A549 (cell line): ENCODE measurements around the gene DZANK1. TPM values are rescaled to one million over a fixed set of nuclear protein-coding genes. Genes with fewer than 3 reads are reported as not detected.

Experiments
- ATAC-seq, 2 experiments: fragments of 200-7000 bp in 1 of 2; fragments of >200 bp in 1 of 2; cut with Nextera tagmentation in 1 of 2; cut with Tn5 transposase in 1 of 2; 3 replicates each; pipeline versions ENCODE4 v1.8.0 to v1.9.1; 2018 to 2020; ENCODE audit warnings: mild to moderate bottlenecking in 1 of 2, moderate library complexity in 1 of 2
- CTCF ChIA-PET: fragments of 300-600 bp; sonication (Branson Sonifier 250); formaldehyde crosslinking; extraction: SDS; loops from one replicate; lab custom pipeline; 2021; ENCODE audit warnings: antibody characterized with exemption, inconsistent platforms; lab: Yijun Ruan, JAX
- POLR2A ChIA-PET: fragments of 350-600 bp; formaldehyde crosslinking; extraction: SDS; loops from one replicate; lab custom pipeline; 2021; ENCODE audit warnings: antibody characterized with exemption, inconsistent platforms; lab: Yijun Ruan, JAX
- DNase-seq, 2 experiments: peaks; one replicate each; pipeline versions ENCODE4 v3.0.0 to v3.0.0-alpha.2; 2011 to 2016; ENCODE audit warnings: low read depth in 1 of 2, low spot score in 1 of 2
- FAIRE-seq: peaks from 2 replicates; lab custom pipeline; 2011; peaks lifted over from hg19 to GRCh38; lab: Jason Lieb, UNC
- H3K27ac ChIP-seq, 2 experiments: fragments of >200 bp; sonication (Bioruptor Twin); formaldehyde crosslinking; 3 replicates each; pipeline ENCODE4 v1.5.1; 2016 to 2017
- H3K4me1 ChIP-seq: fragments of >200 bp; sonication (Bioruptor Twin); formaldehyde crosslinking; 3 replicates; pipeline ENCODE4 v1.6.1; 2016
- H3K4me2 ChIP-seq: fragments of >200 bp; sonication (Bioruptor Twin); formaldehyde crosslinking; 3 replicates; pipeline ENCODE4 v1.6.1; 2016
- H3K4me3 ChIP-seq: fragments of >200 bp; sonication (Bioruptor Twin); formaldehyde crosslinking; 3 replicates; pipeline ENCODE4 v1.5.1; 2016
- H3K9me3 ChIP-seq: fragments of >200 bp; sonication (Bioruptor Twin); formaldehyde crosslinking; 3 replicates; pipeline ENCODE4 v1.6.1; 2016
- BCL3 ChIP-seq: fragments of >200 bp; sonication (Bioruptor Twin); formaldehyde crosslinking; IDR thresholded peaks from 3 replicates; pipeline ENCODE4 v1.6.1; 2016
- CEBPB ChIP-seq, 2 experiments: fragments of >200 bp in 1 of 2; sonication (Bioruptor Twin) in 1 of 2; formaldehyde crosslinking in 1 of 2; IDR thresholded peaks; 2 replicates each; pipeline ENCODE4 v1.6.1; 2012 to 2016
- CHD2 ChIP-seq: fragments of 150-350 bp; IDR thresholded peaks from 2 replicates; pipeline ENCODE4 v1.6.1; 2014; ENCODE audit warnings: low read length; ENCODE audit not compliant: partially characterized antibody
- CHD4 ChIP-seq: fragments of 200-600 bp; sonication (generic); IDR thresholded peaks from 2 replicates; pipeline ENCODE4 v1.6.1; 2016; ENCODE audit warnings: antibody characterized with exemption, mild to moderate bottlenecking, borderline replicate concordance
- E2F6 ChIP-seq: IDR thresholded peaks from 2 replicates; pipeline ENCODE4 v1.6.1; 2012; ENCODE audit warnings: low read depth, borderline replicate concordance
- EHMT2 ChIP-seq: fragments of 200-600 bp; sonication (generic); IDR thresholded peaks from 2 replicates; pipeline ENCODE4 v1.6.1; 2016; ENCODE audit warnings: antibody characterized with exemption, low read depth, mild to moderate bottlenecking, moderate library complexity
- ESRRA ChIP-seq: fragments of 150-350 bp; IDR thresholded peaks from 2 replicates; pipeline ENCODE4 v1.6.1; 2014; ENCODE audit warnings: mild to moderate bottlenecking, low read length, borderline replicate concordance
- FOSB ChIP-seq: fragments of 250-450 bp; sonication (Bioruptor Pico); IDR thresholded peaks from 2 replicates; pipeline ENCODE4 v1.5.0; 2020; ENCODE audit warnings: mild to moderate bottlenecking, moderate library complexity
- FOSL2 ChIP-seq, 2 experiments: fragments of 450-650 bp in 1 of 2; fragments of >200 bp in 1 of 2; sonication (Bioruptor Twin) in 1 of 2; formaldehyde crosslinking; IDR thresholded peaks; 2 replicates each; pipeline versions ENCODE4 v1.5.0 to v1.6.1; 2016 to 2020; ENCODE audit warnings: mild to moderate bottlenecking in 1 of 2, moderate library complexity in 1 of 2
- GATA3 ChIP-seq: IDR thresholded peaks from 2 replicates; pipeline ENCODE4 v1.6.1; 2012; ENCODE audit warnings: borderline replicate concordance
- HOXB13 ChIP-seq: fragments of 250-450 bp; sonication (Bioruptor Pico); IDR thresholded peaks from 2 replicates; pipeline ENCODE4 v1.5.0; 2020; ENCODE audit warnings: low read depth, mild to moderate bottlenecking, moderate library complexity
- HOXB5 ChIP-seq: fragments of 250-450 bp; sonication (Bioruptor Pico); IDR thresholded peaks from 2 replicates; pipeline ENCODE4 v1.5.0; 2020; ENCODE audit warnings: mild to moderate bottlenecking, moderate library complexity
- JUN ChIP-seq, 2 experiments: fragments of >200 bp; sonication (Bioruptor Twin); formaldehyde crosslinking; IDR thresholded peaks; 2 replicates in 1 of 2; 3 replicates in 1 of 2; pipeline ENCODE4 v1.6.1; 2016 to 2017
- MAFK ChIP-seq: fragments of 450-650 bp; IDR thresholded peaks from 2 replicates; pipeline ENCODE4 v1.6.1; 2014; ENCODE audit not compliant: partially characterized antibody
- MAX ChIP-seq: IDR thresholded peaks from 2 replicates; pipeline ENCODE4 v1.6.1; 2012
- MAZ ChIP-seq: fragments of 150-350 bp; IDR thresholded peaks from 2 replicates; pipeline ENCODE4 v1.6.1; 2014; ENCODE audit warnings: antibody characterized with exemption, low read depth, low read length, borderline replicate concordance
- MYC ChIP-seq: IDR thresholded peaks from 2 replicates; pipeline ENCODE4 v1.6.1; 2012; ENCODE audit warnings: mild to moderate bottlenecking, inconsistent platforms, low read length, improper control_type of control experiment, borderline replicate concordance
- NR3C1 ChIP-seq: fragments of >200 bp; sonication (Bioruptor Twin); formaldehyde crosslinking; IDR thresholded peaks from 3 replicates; pipeline ENCODE4 v1.6.1; 2017
- PBX3 ChIP-seq: IDR thresholded peaks from 2 replicates; pipeline ENCODE4 v1.6.1; 2012
- PHF8 ChIP-seq: fragments of 200-600 bp; sonication (generic); IDR thresholded peaks from 2 replicates; pipeline ENCODE4 v1.6.1; 2016; ENCODE audit warnings: low read depth, mild to moderate bottlenecking, antibody characterized with exemption, moderate library complexity, borderline replicate concordance
- POLR2A ChIP-seq: IDR thresholded peaks from 2 replicates; pipeline ENCODE4 v1.6.1; 2012; ENCODE audit warnings: mild to moderate bottlenecking, low read length
- POLR2AphosphoS2 ChIP-seq: conservative IDR thresholded peaks from 2 replicates; pipeline ENCODE4 v1.6.1; 2012; ENCODE audit warnings: low read length, improper control_type of control experiment, inconsistent platforms
- RAD21 ChIP-seq, 2 experiments: fragments of >200 bp in 1 of 2; sonication (Bioruptor Twin) in 1 of 2; formaldehyde crosslinking in 1 of 2; IDR thresholded peaks in 1 of 2; conservative IDR thresholded peaks in 1 of 2; 2 replicates in 1 of 2; 3 replicates in 1 of 2; pipeline ENCODE4 v1.6.1; 2012 to 2018; ENCODE audit warnings: inconsistent platforms in 1 of 2
- RCOR1 ChIP-seq: fragments of 150-350 bp; IDR thresholded peaks from 2 replicates; pipeline ENCODE4 v1.6.1; 2014; ENCODE audit warnings: antibody characterized with exemption, low read length, low read depth
- RFX5 ChIP-seq: fragments of 450-650 bp; IDR thresholded peaks from 2 replicates; pipeline ENCODE4 v1.7.1; 2014; ENCODE audit warnings: antibody characterized with exemption, mild to moderate bottlenecking, moderate library complexity
- USF2 ChIP-seq: fragments of 450-650 bp; IDR thresholded peaks from 2 replicates; pipeline ENCODE4 v1.6.1; 2014; ENCODE audit warnings: antibody characterized with exemption
- ZC3H11A ChIP-seq: fragments of 450-650 bp; IDR thresholded peaks from 2 replicates; pipeline ENCODE4 v1.6.1; 2014; ENCODE audit warnings: antibody characterized with exemption, mild to moderate bottlenecking
- ZNF302 ChIP-seq: fragments of 250-450 bp; sonication (Bioruptor Pico); IDR thresholded peaks from 2 replicates; pipeline ENCODE4 v1.9.0; 2021; ENCODE audit warnings: inconsistent platforms, mild to moderate bottlenecking, moderate library complexity
- WGBS: methylation state at CpG from one replicate; pipeline ENCODE4 v1.1.6; 2017; ENCODE audit errors: missing lambda C conversion rate; 5-methylcytosine and 5-hydroxymethylcytosine counted together
- polyA plus RNA-seq, 4 experiments: library from polyadenylated mRNA; depleted of rRNA in 3 of 4; stranded (reverse); fragments of >200 nt; fragmentation: RNase III in 1 of 4; extraction: RNeasy Plus Mini Kit Qiagen cat#74134 plus additional on column Dnase treatment in 1 of 4; gene quantifications; 2 replicates in 3 of 4; 3 replicates in 1 of 4; pipeline ENCODE4 v1.2.3, GENCODE V29; 2011 to 2017

The DZANK1 gene
- polyA plus RNA-seq, 2 of the 4 experiments (the other 2 are of a cell fraction) = 3.5 to 5.1 TPM

- TF ChIP-seq MYC = no peak
- TF ChIP-seq NR3C1 = no peak
- TF ChIP-seq FOSB (CRISPR knock-in tag) = no peak
- no peak for TF ChIP-seq CEBPB (IDR thresholded peaks at IDR 0.05)
- TF ChIP-seq POLR2A = no peak
- TF ChIP-seq HOXB5 (CRISPR knock-in tag) = no peak
- no peak for TF ChIP-seq RCOR1
- no peak for TF ChIP-seq MAFK
These were observed 44.7 kb upstream of the DZANK1 start (continued) for GRCh38 chr20:18511571-18511970.

GRCh38 chr20:18507218-18508191 is 40.7 kb upstream of the DZANK1 start, which contains the start of gene SEC23B:
Gene SEC23B (plus strand): TSS chr20:18507940. CDS start chr20:18510836, 2,896 bp downstream.
- ATAC-seq (peak; percentile 98 to 99), DNase-seq (peak; percentile 99), FAIRE-seq (peak; percentile 97)
- peak within 1 kb of the TSS; percentile 92 for H3K4me2 ChIP-seq
- H3K27ac ChIP-seq = peak within 1 kb of the TSS; percentile 95
- CTCF ChIA-PET = interaction anchor here (1.0 to 3.7 kb wide), 7 partner anchors 9 to 1497 kb away, joined by 3 to 15 read pairs (median 5); partner anchors contain the start of genes DTD1 and RBBP9
- peaks cover 14% of the 10 kb centered on the region; the same call in 2 of the 3 replicates for H3K4me1 ChIP-seq
- H3K9me3 ChIP-seq = no peaks in the 10 kb centered on the region
- H3K4me3 ChIP-seq = peak within 1 kb of the TSS; percentile 68
- POLR2A ChIA-PET = interaction anchor here (0.5 to 2.8 kb wide), 21 partner anchors 10 to 286 kb away, joined by 3 to 75 read pairs (median 4); partner anchors contain the start of genes DTD1, DZANK1, POLR3F and RBBP9
- 2% methylated on average over 64 of the region's 69 CpGs for WGBS
- no peak for TF ChIP-seq RAD21 (conservative IDR thresholded peaks at IDR 0.05 in 1 of 2, IDR thresholded peaks at IDR 0.05 in 1 of 2)
- TF ChIP-seq ZC3H11A = no peak
- TF ChIP-seq ESRRA = no peak
- TF ChIP-seq BCL3 = no peak; the same call in 1 of the 3 replicates
- TF ChIP-seq NR3C1 = no peak
- TF ChIP-seq MAX = peak; percentile 81
- no peak for TF ChIP-seq POLR2AphosphoS2
- TF ChIP-seq PBX3 = 0 out of 2 replicates have a peak, but pooled peaks have one; percentile 4
- peak; percentile 14; the same call in 1 of the 2 replicates for TF ChIP-seq GATA3
- no peak for TF ChIP-seq CHD4
- peak; percentile 94 for TF ChIP-seq JUN (IDR thresholded peaks at IDR 0.05)
- no peak for TF ChIP-seq ZNF302 (CRISPR knock-in tag)
- TF ChIP-seq RFX5 = peak; percentile 84
- no peak for TF ChIP-seq FOSL2 (IDR thresholded peaks at IDR 0.05)
- TF ChIP-seq FOSL2 (CRISPR knock-in tag; IDR thresholded peaks at IDR 0.05) = no peak; the same call in 1 of the 2 replicates
- TF ChIP-seq MAZ = no peak
- TF ChIP-seq HOXB5 (CRISPR knock-in tag) = no peak; the same call in none of the 2 replicates
- peak; percentile 79 for TF ChIP-seq E2F6
- TF ChIP-seq USF2 = 0 out of 2 replicates have a peak, but pooled peaks have one; percentile 1
- peak; percentile 96 for TF ChIP-seq PHF8
- no peak for TF ChIP-seq EHMT2
- TF ChIP-seq CEBPB (IDR thresholded peaks at IDR 0.05) = no peak
- TF ChIP-seq HOXB13 (CRISPR knock-in tag) = no peak
- peak; percentile 46 for TF ChIP-seq MYC
- TF ChIP-seq POLR2A = peak; percentile 91
- peak; percentile 55 for TF ChIP-seq CHD2
